Measurements from ENCODE around the gene ANO2.

DNA sequence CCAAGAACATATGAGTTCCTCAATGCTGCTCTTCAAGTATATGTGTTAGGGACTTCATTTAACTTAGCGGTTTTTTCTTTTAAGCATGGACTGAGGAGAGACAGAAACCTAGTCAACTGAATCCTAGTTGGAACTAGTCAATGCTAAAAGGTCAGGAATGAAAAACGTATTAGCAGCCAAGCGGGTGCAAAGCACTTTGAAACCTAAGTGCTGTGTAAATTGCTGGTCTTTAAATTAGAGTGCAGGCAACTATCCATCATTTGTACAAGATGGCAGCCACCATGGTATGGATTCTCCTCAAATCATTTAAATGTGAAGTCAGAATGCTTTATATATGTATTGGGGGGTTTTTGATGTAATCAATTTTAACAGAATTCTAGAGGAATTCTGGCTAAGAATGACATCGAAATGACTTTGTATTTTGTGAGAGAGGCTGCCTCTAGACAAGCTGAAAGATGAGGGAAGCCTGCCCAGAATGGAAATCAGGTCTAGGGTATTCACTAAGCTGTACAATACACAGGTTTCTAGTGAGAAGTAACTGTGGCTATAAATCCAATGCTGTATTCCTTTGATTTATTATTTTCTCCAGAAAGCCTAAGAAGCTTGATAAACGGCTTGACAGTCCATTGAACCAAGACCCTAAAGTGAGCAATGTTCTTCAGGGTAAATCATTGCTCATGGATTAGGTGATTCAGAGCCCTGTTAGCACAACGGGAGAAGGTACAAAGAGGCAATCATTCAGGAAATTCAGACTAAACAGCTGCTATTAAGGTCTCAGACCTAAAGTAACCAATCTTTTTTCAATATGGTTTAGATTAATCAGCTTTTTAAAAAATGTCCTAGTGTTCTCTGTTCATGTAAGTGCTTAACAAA, 198.8 kb downstream of the ANO2 start:
- TF ChIP-seq, protein P1, sequence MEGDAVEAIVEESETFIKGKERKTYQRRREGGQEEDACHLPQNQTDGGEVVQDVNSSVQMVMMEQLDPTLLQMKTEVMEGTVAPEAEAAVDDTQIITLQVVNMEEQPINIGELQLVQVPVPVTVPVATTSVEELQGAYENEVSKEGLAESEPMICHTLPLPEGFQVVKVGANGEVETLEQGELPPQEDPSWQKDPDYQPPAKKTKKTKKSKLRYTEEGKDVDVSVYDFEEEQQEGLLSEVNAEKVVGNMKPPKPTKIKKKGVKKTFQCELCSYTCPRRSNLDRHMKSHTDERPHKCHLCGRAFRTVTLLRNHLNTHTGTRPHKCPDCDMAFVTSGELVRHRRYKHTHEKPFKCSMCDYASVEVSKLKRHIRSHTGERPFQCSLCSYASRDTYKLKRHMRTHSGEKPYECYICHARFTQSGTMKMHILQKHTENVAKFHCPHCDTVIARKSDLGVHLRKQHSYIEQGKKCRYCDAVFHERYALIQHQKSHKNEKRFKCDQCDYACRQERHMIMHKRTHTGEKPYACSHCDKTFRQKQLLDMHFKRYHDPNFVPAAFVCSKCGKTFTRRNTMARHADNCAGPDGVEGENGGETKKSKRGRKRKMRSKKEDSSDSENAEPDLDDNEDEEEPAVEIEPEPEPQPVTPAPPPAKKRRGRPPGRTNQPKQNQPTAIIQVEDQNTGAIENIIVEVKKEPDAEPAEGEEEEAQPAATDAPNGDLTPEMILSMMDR (IDR thresholded peaks at IDR 0.05), result no peak
- TF ChIP-seq POLR2A (IDR thresholded peaks at IDR 0.05), result no peak

Data from uterus (tissue), 2 donors.